CD14-positive monocyte (primary cell): ENCODE results near the gene NR1D1. TPM values are rescaled to one million over a fixed set of nuclear protein-coding genes. Genes with fewer than 3 reads are reported as not detected.
A peak's percentile ranks its signal among the peaks of the same experiment; 100 is the strongest.

Source experiments
- DNase-seq, 3 donors: peaks; one replicate each; pipeline ENCODE4 v3.0.0-alpha.2; 2011 to 2022
- H2AFZ ChIP-seq: 2 replicates; pipeline ENCODE4 v1.6.0; 2012; ENCODE audit warnings: mild to moderate bottlenecking, low read depth, low read length, inconsistent platforms; ENCODE audit not compliant: insufficient read depth, poor library complexity, severe bottlenecking
- H3K27ac ChIP-seq, 2 donors: 1 replicate in 1 of 2; 2 replicates in 1 of 2; pipeline ENCODE4 v1.5.1; 2012 to 2013; ENCODE audit warnings: low read length in 2 of 2, control low read depth in 1 of 2, inconsistent platforms in 1 of 2, low read depth in 1 of 2, mild to moderate bottlenecking in 1 of 2
- H3K27me3 ChIP-seq, 2 donors: one replicate each; pipeline versions ENCODE4 v1.6.0 to v1.6.1; 2011 to 2013; ENCODE audit warnings: low read length in 2 of 2; ENCODE audit not compliant: control insufficient read depth in 2 of 2, insufficient read depth in 2 of 2
- H3K36me3 ChIP-seq, 2 donors: replicated peaks in 1 of 2; 1 replicate in 1 of 2; 2 replicates in 1 of 2; pipeline versions ENCODE4 v1.5.1 to v1.6.1; 2012 to 2013; ENCODE audit warnings: low read length in 2 of 2, control low read depth in 1 of 2, inconsistent platforms in 1 of 2, mild to moderate bottlenecking in 1 of 2; ENCODE audit not compliant: insufficient read depth in 2 of 2, control insufficient read depth in 1 of 2
- H3K4me1 ChIP-seq, 2 donors: 1 replicate in 1 of 2; 2 replicates in 1 of 2; pipeline versions ENCODE4 v1.5.1 to v1.6.1; 2012 to 2013; ENCODE audit warnings: low read length in 2 of 2, control low read depth in 1 of 2, inconsistent platforms in 1 of 2, mild to moderate bottlenecking in 1 of 2, moderate library complexity in 1 of 2; ENCODE audit not compliant: insufficient read depth in 2 of 2, control insufficient read depth in 1 of 2
- H3K4me2 ChIP-seq: replicated peaks from 2 replicates; pipeline ENCODE3; 2012; ENCODE audit warnings: low read length, moderate library complexity, mild to moderate bottlenecking; ENCODE audit not compliant: poor library complexity, severe bottlenecking; ENCODE audit errors: extremely low read depth
- H3K4me3 ChIP-seq, 3 experiments: fragments of 200-600 bp in 1 of 3; sonication (generic) in 1 of 3; replicated peaks in 1 of 3; 1 replicate in 2 of 3; 2 replicates in 1 of 3; pipeline ENCODE4 v1.5.1; 2011 to 2013; ENCODE audit warnings: low read length in 3 of 3, mild to moderate bottlenecking in 3 of 3, control low read depth in 2 of 3, low read depth in 2 of 3, inconsistent platforms in 1 of 3, moderate library complexity in 1 of 3
- H3K79me2 ChIP-seq: 2 replicates; pipeline ENCODE4 v1.6.0; 2012; ENCODE audit warnings: mild to moderate bottlenecking, control low read depth, inconsistent platforms, low read length, moderate library complexity; ENCODE audit not compliant: insufficient read depth
- H3K9ac ChIP-seq: 2 replicates; pipeline ENCODE4 v1.6.0; 2017; ENCODE audit warnings: low read length, mild to moderate bottlenecking; ENCODE audit not compliant: insufficient read depth, poor library complexity, severe bottlenecking
- H3K9me3 ChIP-seq, 2 donors: replicated peaks in 1 of 2; 1 replicate in 1 of 2; 2 replicates in 1 of 2; pipeline versions ENCODE4 v1.5.1 to v1.6.1; 2012 to 2013; ENCODE audit warnings: low read length in 2 of 2, control low read depth in 1 of 2; ENCODE audit not compliant: control insufficient read depth in 1 of 2, insufficient read depth in 1 of 2
- H4K20me1 ChIP-seq: 2 replicates; pipeline ENCODE4 v1.6.0; 2012; ENCODE audit warnings: mild to moderate bottlenecking, low read length, control low read depth, moderate library complexity; ENCODE audit not compliant: insufficient read depth
- H3K27ac Mint-ChIP-seq, 7 donors: one replicate each; pipeline ENCODE4 v1.8.0; 2020; ENCODE audit warnings: mild to moderate bottlenecking in 7 of 7, mixed read lengths in 7 of 7, moderate library complexity in 6 of 7, inconsistent platforms in 2 of 7
- H3K27me3 Mint-ChIP-seq, 3 donors: one replicate each; pipeline ENCODE4 v1.8.0; 2021 to 2022; ENCODE audit warnings: low read depth in 3 of 3, mild to moderate bottlenecking in 3 of 3, mixed read lengths in 3 of 3, moderate library complexity in 3 of 3, inconsistent platforms in 1 of 3
- H3K36me3 Mint-ChIP-seq, 2 donors: one replicate each; pipeline ENCODE4 v1.8.0; 2020; ENCODE audit warnings: mixed read lengths in 2 of 2, inconsistent platforms in 1 of 2, mild to moderate bottlenecking in 1 of 2
- H3K4me1 Mint-ChIP-seq: one replicate; pipeline ENCODE4 v1.8.0; 2020; ENCODE audit warnings: mild to moderate bottlenecking, mixed read lengths
- H3K4me3 Mint-ChIP-seq, 2 donors: one replicate each; pipeline ENCODE4 v1.8.0; 2020; ENCODE audit warnings: mild to moderate bottlenecking in 2 of 2, mixed read lengths in 2 of 2, moderate library complexity in 1 of 2
- H3K9me3 Mint-ChIP-seq, 7 donors: one replicate each; pipeline ENCODE4 v1.8.0; 2020 to 2022; ENCODE audit warnings: mixed read lengths in 7 of 7, mild to moderate bottlenecking in 6 of 7, moderate library complexity in 6 of 7, inconsistent platforms in 2 of 7
- CTCF ChIP-seq: fragments of 200-600 bp; IDR thresholded peaks from one replicate; pipeline ENCODE4 v1.8.0; 2022; ENCODE audit warnings: antibody characterized with exemption, mild to moderate bottlenecking
- WGBS: methylation state at CpG from one replicate; pipeline ENCODE4 v1.1.5; 2013; ENCODE audit warnings: missing lambda C conversion rate; ENCODE audit not compliant: insufficient coverage; 5-methylcytosine and 5-hydroxymethylcytosine counted together
- intact Hi-C, 2 donors: fragments of 100-400 bp; cut with micrococcal nuclease; formaldehyde crosslinking; loops; one replicate each; pipeline versions ENCODE4 v1.15.0 to v1.15.1; 2023
- polyA plus RNA-seq, 3 donors: library from polyadenylated mRNA; depleted of rRNA in 1 of 3; unstranded in 2 of 3; stranded (reverse) in 1 of 3; fragments of 300-500 nt in 2 of 3; fragments of >200 nt in 1 of 3; fragmentation: Illumina TruSeq in 2 of 3; gene quantifications; 1 replicate in 2 of 3; 2 replicates in 1 of 3; pipeline ENCODE4 v1.2.3, GENCODE V29; 2012 to 2021

NR1D1 gene
- polyA plus RNA-seq, 3 donors: 0.28 to 4.9 (median 0.31) TPM

GRCh38 chr17:40104594-40105486 lies 4.5 kb upstream of the NR1D1 start:
- Histone ChIP-seq H3K79me2 (no peaks in the 10 kb centered on the region), H3K9ac (no peak overlapping the region)
- TF ChIP-seq CTCF: no peak

GRCh38 chr17:40103688-40104087 lies 3.3 kb upstream of the NR1D1 start:
- WGBS: 0% methylated on average over 1 of the region's 2 CpGs
- Histone ChIP-seq H3K79me2 (no peaks in the 10 kb centered on the region), H3K36me3 (no peaks in the 10 kb centered on the region), H3K4me3 (no peak overlapping the region), H2AFZ (no peak overlapping the region), H3K27ac (no peak overlapping the region), H3K9me3 (no peaks in the 10 kb centered on the region), H3K27me3 (no peaks in the 10 kb centered on the region), H3K9ac (no peak overlapping the region), H3K4me1 (peaks cover 65% of the 10 kb centered on the region in 2 donors), H3K4me2 (no peak overlapping the region), H4K20me1 (peaks cover 8% of the 10 kb centered on the region)
- H3K27me3 Mint-ChIP-seq: peaks cover 0 to 12% (median 0%) of the 10 kb centered on the region in 3 donors
- TF ChIP-seq CTCF: no peak
- H3K9me3 Mint-ChIP-seq: peaks cover 0 to 5% (median 0%) of the 10 kb centered on the region in 7 donors
- peaks cover 78% of the 10 kb centered on the region for H3K4me1 Mint-ChIP-seq
- H3K4me3 Mint-ChIP-seq: no peak overlapping the region
- intact Hi-C loops: no loop called here
- no peak for DNase-seq
- H3K36me3 Mint-ChIP-seq: peaks cover 0 to 2% of the 10 kb centered on the region in 2 donors
- peak overlapping the region in 3 of 7 donors; percentile 41 to 77 (median 42) for H3K27ac Mint-ChIP-seq

More at GRCh38 chr17:40104594-40105486, 4.5 kb upstream of the NR1D1 start:
- Histone ChIP-seq H3K27me3 (no peaks in the 10 kb centered on the region), H3K36me3 (no peaks in the 10 kb centered on the region), H3K27ac (no peak overlapping the region), H4K20me1 (peaks cover 2% of the 10 kb centered on the region), H2AFZ (no peak overlapping the region), H3K4me2 (no peak overlapping the region), H3K4me1 (peaks cover 61 to 64% of the 10 kb centered on the region in 2 donors), H3K9me3 (no peaks in the 10 kb centered on the region), H3K4me3 (no peak overlapping the region)
- intact Hi-C loops: no loop called here
- no peak for DNase-seq
- Mint-ChIP-seq H3K27me3 (peaks cover 0 to 12% (median 0%) of the 10 kb centered on the region in 3 donors), H3K36me3 (peaks cover 0 to 2% of the 10 kb centered on the region in 2 donors), H3K9me3 (peaks cover 0 to 5% (median 0%) of the 10 kb centered on the region in 7 donors), H3K4me3 (no peak overlapping the region), H3K27ac (peak overlapping the region in 2 of 7 donors; percentile 7 to 18), H3K4me1 (peaks cover 81% of the 10 kb centered on the region)
- WGBS: 88% methylated on average over 1 of the region's 3 CpGs
